Suppressor macrophage treated with lipopolysaccharide for 1 hour (primary cell): ENCODE results near the gene TRIM72.
"Not testable (repeated sequence)": the region's sequence is repeated elsewhere in the genome, so short reads cannot be mapped to it uniquely, and the experiment has no call there.

Source experiments
- DNase-seq, 3 donors: peaks; one replicate each; pipeline ENCODE4 v3.0.0-alpha.2; 2020 to 2022

The TRIM72 gene, protein sequence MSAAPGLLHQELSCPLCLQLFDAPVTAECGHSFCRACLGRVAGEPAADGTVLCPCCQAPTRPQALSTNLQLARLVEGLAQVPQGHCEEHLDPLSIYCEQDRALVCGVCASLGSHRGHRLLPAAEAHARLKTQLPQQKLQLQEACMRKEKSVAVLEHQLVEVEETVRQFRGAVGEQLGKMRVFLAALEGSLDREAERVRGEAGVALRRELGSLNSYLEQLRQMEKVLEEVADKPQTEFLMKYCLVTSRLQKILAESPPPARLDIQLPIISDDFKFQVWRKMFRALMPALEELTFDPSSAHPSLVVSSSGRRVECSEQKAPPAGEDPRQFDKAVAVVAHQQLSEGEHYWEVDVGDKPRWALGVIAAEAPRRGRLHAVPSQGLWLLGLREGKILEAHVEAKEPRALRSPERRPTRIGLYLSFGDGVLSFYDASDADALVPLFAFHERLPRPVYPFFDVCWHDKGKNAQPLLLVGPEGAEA

DNA sequence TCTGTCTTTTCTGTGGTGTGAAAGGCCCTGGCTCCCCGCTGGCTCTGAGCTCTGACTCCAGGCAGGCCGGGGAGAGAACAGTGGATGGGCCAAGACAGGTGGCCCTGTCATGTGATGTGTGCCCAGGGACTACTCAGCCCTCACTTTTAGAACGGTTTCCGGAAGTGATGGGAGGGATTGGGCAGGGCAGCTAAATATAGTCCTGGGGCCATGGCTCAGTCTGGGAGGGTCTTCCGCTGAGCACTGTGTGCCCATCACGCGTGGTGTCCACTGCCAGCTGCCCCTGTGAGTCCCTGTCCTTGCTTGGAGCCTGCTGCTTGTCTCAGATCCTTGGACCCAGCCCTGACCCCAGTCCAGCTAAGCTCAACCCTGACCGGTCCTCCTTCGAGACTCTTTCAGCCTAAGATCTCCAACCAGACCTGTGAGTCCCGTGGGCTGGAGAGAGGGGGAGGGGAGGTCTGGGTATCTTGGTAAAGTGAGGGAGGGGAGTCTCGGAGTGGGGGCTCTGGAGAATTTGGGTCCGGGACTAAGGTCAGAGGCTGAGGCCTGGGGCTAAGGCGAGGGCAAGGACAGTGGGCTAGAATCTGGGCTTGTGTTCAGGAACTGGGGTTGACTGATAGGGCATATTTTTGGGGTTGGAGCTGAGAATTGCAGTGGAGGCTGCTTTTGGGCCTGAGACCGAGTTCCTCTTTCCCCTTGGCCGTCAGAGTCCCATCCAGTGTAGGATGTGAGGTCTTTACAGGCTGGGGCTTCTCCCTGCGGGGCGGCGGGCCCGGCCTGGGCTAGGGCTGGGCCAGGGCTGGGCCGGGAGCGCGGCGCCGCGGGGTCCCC is at the start of gene TRIM72:
TRIM72 (plus strand) TSS at position 243 of the 831 bp plus-strand sequence. CDS start 620 bp downstream, outside the sequence.
- DNase-seq: peak in 1 of 3 donors; percentile 36

DNA sequence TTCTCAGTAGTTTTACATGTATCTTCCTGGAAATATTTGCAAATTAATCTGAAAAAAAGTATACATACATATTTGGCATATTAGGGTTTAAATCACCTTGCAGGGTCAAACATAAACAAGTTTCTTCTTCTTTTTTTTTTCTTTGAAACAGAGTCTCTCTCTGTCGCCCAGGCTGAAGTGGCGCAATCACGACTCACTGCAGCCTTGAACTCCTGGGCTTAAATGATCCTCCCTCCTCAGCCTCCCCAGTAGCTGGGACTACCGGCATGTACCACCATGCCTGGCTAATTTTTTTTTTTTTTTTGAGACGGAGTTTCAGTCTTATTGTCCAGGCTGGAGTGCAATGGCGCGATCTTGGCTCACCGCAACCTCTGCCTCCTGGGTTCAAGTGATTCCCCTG is 46.6 kb upstream of the TRIM72 start:
- peak in 2 of 3 donors; percentile 30 to 39 for DNase-seq

DNA sequence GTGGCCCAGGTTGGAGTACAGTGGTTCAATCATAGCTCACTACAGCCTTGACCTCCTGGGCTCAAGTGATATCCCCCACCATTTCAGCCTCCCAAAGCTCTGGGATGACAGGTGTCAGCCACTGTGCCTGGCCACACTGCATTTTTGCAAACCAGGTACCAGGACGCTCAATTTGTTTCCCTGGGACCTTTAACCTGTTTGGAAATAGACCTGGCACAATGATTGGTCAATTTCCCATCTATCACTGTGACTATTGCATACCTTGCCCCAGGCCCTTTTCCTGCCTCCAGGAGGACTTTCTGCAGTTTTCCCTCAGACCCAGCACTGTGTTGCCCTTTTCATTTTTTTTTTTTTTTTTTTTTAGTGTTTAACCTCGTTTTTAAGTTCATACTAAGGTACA is 45.1 kb upstream of the TRIM72 start:
- no peak for DNase-seq

DNA sequence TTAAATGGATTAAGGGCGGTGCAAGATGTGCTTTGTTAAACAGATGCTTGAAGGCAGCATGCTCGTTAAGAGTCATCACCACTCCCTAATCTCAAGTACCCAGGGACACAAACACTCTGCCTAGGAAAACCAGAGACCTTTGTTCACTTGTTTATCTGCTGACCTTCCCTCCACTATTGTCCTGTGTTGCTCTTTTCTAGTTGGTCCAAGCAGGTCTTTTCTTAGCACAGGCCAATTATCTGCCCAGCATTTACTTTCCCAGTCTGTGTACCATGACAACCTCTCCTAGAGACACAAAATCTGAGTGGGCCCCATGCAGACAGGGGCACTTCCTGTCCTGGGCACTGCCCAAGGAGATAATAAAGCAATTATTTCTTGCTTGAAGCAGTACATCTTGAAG is 43.9 kb upstream of the TRIM72 start:
- not testable (repeated sequence) for DNase-seq

DNA sequence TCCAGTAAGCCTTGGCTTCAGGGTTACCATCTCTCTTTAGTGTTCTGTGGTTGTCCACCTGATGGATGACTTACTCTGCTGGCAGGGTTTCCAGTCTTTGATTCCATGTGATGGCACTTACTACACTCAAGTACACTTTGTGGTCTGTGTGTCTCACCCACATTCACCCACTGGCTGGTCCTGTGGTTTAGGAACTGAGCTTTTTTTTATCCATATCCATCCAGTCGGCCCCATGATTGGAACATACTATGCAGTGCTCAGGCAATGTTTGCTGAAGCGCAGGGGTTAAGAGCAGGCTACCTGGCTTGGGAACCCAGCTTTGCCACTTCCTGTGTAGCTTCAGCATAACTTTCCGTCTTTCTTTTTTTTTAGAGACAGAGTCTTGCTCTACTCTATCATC is 36.8 kb upstream of the TRIM72 start:
- peak; percentile 66 to 71 (median 71) for DNase-seq

DNA sequence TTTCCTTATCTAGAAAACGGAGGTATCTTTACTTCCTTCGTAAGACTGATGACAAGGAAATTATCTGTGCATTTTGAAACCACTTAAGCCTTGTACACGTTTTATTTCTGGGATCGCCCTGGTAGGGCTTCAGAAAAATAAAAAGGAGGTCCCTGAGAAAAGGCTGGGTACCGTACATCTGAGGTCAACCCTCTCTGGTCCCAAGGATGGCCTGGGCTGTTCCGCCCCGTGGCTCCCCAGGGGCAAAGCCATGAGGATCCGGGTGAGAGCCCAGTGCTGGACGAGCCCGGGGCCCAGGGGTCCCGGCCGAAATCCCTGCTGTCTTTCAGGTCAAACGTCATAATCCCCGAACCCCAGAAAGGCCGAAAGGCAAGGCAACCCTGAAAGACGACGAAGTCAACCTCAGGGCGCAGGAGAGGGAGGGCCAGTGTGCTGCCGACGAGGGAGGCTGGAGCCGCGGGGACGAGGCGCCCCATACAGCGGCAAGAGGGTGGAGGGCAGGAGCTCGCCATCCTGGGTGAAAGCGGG is 34.6 kb upstream of the TRIM72 start:
- DNase-seq: no peak

DNA sequence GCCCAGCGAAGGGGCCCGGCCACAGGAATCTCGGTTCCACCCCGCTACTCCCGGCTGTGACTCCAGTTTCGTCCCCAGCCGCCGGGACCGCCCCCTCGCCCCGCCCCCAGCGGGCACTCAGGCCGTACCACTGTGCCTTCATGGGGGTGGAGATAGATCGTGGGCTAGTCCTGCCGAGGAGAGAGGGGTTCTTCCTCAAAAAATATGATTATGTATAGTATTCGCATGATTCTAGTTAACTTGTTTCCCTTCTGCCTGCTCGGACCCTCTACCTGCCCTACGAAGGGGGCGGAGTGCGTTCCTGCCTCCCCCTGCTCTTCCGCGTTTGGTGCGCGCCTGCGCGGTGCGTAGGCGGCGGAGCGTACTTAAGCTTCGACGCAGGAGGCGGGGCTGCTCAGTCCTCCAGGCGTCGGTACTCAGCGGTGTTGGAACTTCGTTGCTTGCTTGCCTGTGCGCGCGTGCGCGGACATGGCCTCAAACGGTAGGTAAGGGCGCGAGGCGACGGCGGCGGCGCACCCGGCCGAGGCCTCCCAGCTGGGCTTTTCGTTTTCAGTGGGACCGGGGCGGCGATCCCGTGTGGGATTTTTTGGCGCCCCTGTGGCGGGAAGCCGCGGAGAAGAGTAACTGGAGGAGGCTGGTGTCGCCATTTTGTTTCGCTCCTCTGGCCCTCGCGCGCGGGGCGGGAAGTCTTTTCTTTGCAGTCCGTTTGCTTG is 34.0 kb upstream of the TRIM72 start, which contains the start of gene FUS:
FUS (plus strand) TSS at position 393 of the 713 bp plus-strand sequence; CDS start at position 469, 76 bp downstream.
- DNase-seq: peak; percentile 92 to 95 (median 93)

DNA sequence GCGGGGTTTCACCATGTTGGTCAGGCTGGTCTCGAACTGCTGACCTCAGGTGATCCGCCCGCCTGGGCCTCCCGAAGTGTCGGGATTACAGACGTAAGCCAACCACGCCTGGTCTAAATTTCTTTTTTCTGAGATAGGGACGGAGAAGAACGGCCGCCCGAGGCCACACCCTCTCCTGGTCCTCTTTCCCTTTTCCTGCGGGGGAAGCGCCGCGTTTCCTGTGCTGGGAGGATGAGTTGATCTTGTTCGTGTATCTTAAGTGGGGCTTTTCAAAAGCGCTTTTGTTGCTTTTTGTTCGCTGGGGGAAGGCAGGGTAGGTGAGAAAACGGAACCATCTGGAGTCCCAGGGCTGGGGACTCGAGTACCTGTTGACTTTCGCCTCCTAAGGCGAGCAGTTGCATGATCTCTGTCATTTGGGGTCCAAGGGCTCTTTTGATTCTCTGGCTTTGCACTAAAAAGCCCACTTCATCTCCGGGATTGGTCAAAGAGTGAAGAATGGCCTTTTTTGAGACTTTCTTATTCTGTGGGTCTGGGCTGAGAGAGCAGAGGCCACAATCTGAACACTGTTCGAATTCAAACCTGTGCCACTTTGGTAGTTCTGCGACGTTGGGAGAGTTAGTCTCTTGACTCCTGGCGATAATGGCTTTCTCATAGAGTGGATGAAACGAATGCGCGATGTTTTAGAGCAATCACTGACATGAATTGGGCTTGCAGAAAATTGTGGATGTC is 32.7 kb upstream of the TRIM72 start:
- peak; percentile 82 to 88 (median 88) for DNase-seq

DNA sequence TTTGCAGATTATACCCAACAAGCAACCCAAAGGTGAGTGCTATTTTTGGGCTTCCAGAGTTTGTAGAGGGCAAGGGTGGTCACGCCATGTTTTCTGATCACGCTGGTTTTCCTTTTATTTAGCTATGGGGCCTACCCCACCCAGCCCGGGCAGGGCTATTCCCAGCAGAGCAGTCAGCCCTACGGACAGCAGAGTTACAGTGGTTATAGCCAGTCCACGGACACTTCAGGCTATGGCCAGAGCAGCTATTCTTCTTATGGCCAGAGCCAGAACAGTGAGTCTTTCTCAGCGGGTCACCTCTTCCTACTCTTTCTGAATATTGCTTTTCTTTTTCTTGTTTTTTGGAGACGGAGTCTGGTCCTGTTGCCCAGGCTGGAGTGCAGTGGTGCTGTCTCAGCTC is 31.5 kb upstream of the TRIM72 start:
- no peak for DNase-seq

DNA sequence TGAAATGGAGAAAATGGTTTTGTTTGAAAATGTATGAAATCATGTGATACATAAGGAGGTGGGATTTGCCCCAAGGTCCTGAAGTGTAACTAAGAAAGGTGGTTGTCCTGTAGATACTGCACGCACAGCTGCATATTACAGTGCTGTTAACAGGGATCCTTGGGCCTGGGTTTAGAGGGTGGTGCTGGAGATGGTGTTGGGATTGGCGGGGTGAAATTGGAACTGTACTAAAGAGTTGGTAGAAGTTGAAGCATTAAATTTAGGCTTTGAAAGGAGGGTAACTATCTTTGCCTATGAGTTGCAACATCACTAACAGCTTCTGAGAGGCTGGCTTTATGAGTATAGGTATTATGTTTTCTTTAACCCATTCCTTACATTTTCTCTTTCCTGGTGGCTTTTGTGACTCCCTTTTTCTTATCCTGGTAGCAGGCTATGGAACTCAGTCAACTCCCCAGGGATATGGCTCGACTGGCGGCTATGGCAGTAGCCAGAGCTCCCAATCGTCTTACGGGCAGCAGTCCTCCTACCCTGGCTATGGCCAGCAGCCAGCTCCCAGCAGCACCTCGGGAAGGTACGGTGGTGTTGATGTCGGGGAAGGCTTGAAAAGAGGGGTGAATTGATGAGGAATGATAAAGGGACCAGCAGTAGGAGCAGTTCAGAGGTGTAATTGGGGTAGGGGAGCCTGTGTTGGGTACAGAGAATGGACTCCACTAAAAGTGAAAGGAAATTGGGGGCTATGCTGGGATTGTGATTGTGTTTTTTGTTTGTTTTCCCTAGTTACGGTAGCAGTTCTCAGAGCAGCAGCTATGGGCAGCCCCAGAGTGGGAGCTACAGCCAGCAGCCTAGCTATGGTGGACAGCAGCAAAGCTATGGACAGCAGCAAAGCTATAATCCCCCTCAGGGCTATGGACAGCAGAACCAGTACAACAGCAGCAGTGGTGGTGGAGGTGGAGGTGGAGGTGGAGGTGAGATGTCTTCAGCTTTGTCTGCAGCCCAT is 30.2 kb upstream of the TRIM72 start:
- DNase-seq: no peak

DNA sequence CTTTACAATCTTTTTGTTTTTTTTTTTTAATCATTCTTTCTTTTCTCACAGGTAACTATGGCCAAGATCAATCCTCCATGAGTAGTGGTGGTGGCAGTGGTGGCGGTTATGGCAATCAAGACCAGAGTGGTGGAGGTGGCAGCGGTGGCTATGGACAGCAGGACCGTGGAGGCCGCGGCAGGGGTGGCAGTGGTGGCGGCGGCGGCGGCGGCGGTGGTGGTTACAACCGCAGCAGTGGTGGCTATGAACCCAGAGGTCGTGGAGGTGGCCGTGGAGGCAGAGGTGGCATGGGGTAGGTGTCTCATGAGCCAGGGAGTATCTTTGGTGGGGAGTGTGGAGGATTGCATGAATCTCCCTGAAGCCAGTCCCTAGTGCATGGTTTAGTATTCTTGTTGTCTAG is 29.0 kb upstream of the TRIM72 start:
- no peak for DNase-seq

DNA sequence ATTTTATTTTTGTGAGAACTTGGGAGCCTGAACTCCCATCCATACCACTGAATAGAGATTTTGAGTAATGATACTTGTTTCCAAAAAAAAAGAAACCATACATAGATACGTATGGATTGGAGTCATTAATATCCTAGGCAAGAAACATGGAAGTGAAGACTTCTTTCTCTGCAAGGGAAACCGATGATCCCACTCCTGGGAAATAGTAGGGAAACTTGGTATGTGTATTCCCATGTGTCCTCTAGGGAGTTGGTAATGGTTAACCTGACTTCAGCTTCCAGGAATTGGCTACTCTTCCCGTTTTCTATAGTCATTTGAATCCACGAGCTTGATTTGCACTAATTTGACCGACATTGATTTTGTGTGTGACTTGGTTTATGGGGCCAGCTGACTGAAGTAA is 28.6 kb upstream of the TRIM72 start:
- DNase-seq: no peak

DNA sequence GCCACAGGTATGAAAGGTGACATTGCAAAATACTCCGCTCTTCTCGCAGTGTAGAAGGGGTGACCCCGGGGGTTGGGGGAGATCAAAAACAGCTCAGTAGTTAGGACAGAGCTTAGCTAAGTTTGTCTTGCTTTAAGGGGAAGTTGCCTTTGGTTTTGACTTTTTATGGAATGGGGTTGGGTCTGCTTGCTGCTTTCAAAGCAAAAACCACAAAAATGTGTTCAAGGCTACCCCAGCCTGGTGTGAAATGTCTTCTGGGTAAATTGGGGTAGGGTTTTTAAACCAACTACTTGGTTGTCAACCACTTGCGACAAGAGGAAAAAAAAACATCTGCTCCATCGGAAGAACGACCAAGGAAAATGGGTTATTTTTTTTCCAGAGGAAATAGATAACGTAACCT is 27.7 kb upstream of the TRIM72 start:
- peak in 2 of 3 donors; percentile 20 to 22 for DNase-seq

DNA sequence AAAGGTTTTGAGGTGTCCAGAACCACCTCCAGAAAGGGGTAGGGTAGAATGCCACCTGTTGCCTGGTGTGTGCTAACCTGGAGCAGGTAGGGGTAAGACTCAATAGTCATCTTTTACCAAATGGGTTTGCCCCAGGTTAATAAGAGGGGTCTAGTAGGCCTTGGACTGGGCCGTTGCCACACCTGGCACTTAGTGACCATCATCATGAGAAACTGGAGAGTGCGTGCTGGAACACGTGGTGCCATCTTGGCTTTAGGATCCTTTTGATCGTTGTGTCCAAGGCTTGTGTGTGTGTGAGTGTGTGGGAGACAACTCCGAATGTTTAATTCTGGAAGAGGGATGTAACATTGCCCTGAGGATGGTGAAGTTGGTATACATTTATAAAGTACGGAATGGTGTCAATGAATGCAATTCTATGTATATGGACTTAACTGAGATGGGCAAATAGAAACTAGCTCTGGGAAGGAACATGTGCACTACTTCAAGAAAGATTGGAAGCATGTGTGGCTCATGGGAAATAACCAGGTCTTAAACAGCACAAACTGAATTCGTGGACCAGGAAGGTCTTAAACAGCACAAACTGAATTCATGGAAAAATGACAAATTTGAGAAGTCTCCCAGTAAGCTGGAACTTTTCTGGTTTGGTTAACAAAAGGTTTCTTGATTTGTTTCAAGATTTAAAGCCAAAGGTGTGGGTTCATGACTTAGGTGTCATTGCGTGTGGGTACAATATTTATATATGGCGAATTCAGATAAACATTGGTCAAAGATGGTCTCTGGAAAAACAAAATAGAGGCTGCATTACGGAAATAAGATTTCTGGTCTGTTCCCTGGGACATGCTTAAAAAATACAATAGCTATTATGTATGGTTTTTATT is 26.8 kb upstream of the TRIM72 start:
- no peak for DNase-seq

DNA sequence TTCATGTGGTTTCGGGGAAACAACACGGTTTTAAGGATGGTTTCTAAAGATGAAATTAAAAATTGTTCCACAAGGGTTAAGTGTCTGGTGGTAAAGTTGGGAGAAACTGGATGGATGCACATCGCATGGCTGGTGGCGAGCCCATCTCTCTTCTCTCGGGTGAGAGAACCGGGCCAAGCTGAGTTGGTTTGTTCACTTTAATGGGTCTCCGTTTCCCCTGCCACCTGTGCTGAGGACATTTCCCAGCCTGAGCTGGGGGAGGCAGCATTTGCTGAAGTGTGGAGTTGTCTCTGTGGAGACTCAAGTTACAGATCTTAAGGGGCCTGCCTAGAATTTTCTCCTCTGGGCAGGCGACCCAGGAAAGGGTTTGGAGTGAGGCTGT is 26.1 kb upstream of the TRIM72 start:
- no peak for DNase-seq

DNA sequence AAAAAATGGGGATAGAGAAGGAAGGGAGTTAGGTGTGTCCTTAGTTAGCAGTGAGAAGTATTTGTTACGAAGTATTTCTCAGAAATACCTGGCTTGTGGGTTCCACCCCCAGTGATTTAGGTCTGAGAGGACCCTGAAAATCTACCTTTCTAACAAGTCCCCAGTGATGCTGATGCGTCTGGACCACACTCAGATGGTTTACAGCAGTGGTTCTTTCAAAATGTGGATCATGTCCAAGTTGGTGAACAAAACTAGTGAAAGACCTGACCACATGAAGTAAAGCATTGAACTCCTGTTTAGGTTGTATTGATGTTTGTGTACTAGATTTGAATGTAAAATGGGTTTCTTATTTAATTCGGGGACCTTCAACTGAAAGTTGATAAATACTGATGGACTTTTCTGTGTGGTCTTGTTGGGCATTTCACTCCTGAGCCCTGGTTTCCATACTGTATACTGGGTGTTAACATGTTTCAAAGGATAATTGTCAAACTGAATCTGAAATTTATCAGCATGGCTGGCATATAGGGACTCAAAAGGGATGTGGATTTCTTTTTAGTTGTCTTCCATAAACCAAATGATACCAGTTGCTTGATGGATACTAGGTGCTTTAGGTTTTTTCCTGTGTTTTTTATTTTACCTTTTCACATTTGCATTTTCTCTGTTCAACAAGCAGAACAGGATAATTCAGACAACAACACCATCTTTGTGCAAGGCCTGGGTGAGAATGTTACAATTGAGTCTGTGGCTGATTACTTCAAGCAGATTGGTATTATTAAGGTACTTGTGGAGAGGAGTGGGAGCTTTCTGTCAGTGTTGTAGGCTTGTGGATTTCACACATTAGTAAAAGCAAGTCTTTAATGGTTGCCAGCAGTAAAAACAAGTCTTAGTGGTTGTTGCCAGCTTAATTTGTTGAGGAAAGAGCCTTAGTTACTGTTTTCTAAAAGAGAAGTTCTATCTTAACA is 25.2 kb upstream of the TRIM72 start:
- DNase-seq: no peak

DNA sequence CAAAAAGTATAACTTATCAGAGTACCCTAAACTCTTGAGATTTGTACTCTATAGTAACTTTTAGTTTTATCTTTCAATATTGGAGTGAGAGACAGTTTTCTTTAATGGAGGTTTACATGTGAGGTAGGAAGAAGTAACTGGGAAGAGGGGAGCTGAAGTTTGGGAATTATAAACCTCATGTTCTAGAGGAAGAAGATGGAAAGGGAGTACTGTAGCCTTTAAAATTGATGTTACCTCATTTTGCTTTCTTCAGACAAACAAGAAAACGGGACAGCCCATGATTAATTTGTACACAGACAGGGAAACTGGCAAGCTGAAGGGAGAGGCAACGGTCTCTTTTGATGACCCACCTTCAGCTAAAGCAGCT is 24.5 kb upstream of the TRIM72 start:
- no peak for DNase-seq

DNA sequence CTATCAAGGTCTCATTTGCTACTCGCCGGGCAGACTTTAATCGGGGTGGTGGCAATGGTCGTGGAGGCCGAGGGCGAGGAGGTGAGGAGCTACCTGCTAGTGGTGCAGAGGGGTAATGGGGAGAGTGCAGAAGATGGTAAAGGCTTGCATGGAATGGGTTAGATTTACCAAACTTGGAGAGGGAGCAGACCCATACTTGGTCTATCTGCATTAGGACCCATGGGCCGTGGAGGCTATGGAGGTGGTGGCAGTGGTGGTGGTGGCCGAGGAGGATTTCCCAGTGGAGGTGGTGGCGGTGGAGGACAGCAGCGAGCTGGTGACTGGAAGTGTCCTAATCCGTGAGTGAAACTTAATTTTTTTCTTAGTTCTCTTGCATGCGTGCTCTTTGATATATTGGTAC is 23.9 kb upstream of the TRIM72 start:
- DNase-seq: no peak
